ENCODE data around the gene ATOH7.
"Not testable (repeated sequence)": the region's sequence is repeated elsewhere in the genome, so short reads cannot be mapped to it uniquely, and the experiment has no call there.

- not testable (repeated sequence) for TF ChIP-seq CTCF (conservative IDR thresholded peaks at IDR 0.05; ENCODE audit: low read length); EZH2phosphoT487 (IDR thresholded peaks at IDR 0.05; ENCODE audit: borderline replicate concordance, low read depth, low read length)
These were observed 47.2 kb upstream of the ATOH7 start for GRCh38 chr10:68278906-68279753.
